Ovary (tissue), 3 donors: ENCODE measurements around the gene SLC25A30.

Experiments
- CTCF ChIP-seq, 3 donors: fragments of 450-650 bp in 2 of 3; fragments of 200-600 bp in 1 of 3; IDR thresholded peaks; one replicate each; pipeline versions ENCODE4 v1.5.1 to v1.8.0; 2016 to 2022; ENCODE audit warnings: antibody characterized with exemption in 3 of 3, mild to moderate bottlenecking in 1 of 3
- EP300 ChIP-seq: sonication (generic); formaldehyde crosslinking; IDR thresholded peaks from one replicate; pipeline ENCODE4 v1.6.1; 2017; ENCODE audit warnings: antibody characterized with exemption
- POLR2A ChIP-seq: fragments of 450-650 bp; IDR thresholded peaks from one replicate; pipeline ENCODE4 v1.6.1; 2017; ENCODE audit warnings: antibody characterized with exemption, mild to moderate bottlenecking, moderate library complexity
- donor health status: DM: no; HTN: no; CAD: no.

- no peak for TF ChIP-seq POLR2A
- TF ChIP-seq CTCF (IDR thresholded peaks at IDR 0.05) = no peak
- no peak for TF ChIP-seq EP300
Measured at GRCh38 chr13:45454204-45454603, 36.0 kb upstream of the SLC25A30 start.
